LNCaP clone FGC (cell line): ENCODE results near the gene SHCBP1.

ENCODE experiments used
- DNase-seq: peaks from one replicate; pipeline ENCODE4 v3.0.0-alpha.2; 2011; ENCODE audit warnings: low read depth
- H3K4me3 ChIP-seq: 2 replicates; pipeline ENCODE4 v1.5.1; 2011; ENCODE audit warnings: mild to moderate bottlenecking, low read depth, low read length, control low read depth
- TF ChIP-seq, protein P1 (sequence below): IDR thresholded peaks from 2 replicates; pipeline ENCODE4 v1.5.1; 2012; ENCODE audit warnings: mild to moderate bottlenecking; ENCODE audit not compliant: control insufficient read depth, insufficient read depth; ENCODE audit errors: extremely low read depth

The SHCBP1 gene

DNA sequence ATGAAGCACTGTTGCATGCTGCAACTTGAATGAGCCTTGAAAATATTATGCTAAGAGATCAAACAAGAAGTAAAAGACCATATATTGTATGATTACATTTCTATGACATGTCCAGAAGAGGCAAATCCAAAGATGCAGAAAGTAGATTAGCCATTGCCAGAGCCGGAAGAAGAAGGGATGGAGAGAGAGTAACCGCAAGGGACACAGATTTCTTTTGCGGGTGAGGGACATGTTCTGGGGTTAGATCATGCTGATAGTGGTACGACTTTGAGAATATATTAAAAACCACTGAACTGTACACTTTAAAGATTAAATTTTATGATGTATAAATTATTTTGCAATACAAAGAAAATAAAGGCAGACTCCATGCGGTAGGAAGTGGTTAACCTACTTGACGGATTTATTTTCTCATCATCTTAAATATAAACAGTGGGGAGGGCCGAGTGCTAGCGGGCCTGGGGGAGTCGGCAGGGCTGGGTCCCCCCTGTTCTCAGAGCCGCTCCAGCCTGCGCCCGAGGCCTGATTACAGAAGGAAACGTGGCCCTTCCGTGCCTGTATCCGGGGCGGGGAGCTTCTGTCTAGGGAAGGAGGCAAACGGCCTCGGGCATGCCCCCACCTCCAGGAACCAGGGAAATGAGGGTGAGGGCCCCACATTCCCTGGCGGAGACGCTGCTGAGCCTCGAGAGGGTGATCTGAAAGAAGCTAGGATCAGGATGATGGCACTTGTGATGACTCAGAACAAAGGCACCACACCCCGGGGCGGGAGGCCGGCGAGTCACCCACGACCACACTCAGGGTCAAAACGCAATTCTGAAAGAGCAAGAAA is 48.0 kb downstream of the SHCBP1 start:
- H3K4me3 ChIP-seq, result no peak overlapping the region
- no peak for DNase-seq
- TF ChIP-seq, protein P1, sequence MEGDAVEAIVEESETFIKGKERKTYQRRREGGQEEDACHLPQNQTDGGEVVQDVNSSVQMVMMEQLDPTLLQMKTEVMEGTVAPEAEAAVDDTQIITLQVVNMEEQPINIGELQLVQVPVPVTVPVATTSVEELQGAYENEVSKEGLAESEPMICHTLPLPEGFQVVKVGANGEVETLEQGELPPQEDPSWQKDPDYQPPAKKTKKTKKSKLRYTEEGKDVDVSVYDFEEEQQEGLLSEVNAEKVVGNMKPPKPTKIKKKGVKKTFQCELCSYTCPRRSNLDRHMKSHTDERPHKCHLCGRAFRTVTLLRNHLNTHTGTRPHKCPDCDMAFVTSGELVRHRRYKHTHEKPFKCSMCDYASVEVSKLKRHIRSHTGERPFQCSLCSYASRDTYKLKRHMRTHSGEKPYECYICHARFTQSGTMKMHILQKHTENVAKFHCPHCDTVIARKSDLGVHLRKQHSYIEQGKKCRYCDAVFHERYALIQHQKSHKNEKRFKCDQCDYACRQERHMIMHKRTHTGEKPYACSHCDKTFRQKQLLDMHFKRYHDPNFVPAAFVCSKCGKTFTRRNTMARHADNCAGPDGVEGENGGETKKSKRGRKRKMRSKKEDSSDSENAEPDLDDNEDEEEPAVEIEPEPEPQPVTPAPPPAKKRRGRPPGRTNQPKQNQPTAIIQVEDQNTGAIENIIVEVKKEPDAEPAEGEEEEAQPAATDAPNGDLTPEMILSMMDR, result no peak

DNA sequence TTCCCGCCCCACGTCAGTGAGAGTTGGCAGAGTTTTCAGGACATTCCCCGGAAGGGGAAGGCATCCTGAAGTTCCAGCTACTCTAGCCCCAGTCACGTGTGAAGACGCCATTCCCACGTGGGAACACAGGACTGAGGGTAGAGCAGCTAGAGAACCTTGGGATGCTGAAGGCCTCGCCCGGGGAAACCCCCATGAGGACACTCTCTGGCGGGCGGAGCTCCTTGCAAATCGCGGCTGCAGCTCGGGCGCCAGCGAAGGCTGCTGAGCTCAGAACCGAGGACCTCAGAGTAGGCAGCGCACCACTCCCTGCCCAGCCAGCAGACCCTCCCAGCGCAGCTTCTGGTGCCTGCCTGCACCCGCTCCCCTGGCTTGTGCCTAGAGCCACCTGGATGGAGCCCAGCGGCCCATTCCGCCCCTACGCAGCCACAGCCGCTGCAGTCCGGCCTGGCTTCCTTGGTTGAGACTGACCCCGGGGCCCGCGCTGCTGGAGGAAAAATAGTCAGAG is 51.9 kb downstream of the SHCBP1 start:
- TF ChIP-seq, protein P1, result no peak
- DNase-seq, result no peak
- H3K4me3 ChIP-seq, result no peak overlapping the region

DNA sequence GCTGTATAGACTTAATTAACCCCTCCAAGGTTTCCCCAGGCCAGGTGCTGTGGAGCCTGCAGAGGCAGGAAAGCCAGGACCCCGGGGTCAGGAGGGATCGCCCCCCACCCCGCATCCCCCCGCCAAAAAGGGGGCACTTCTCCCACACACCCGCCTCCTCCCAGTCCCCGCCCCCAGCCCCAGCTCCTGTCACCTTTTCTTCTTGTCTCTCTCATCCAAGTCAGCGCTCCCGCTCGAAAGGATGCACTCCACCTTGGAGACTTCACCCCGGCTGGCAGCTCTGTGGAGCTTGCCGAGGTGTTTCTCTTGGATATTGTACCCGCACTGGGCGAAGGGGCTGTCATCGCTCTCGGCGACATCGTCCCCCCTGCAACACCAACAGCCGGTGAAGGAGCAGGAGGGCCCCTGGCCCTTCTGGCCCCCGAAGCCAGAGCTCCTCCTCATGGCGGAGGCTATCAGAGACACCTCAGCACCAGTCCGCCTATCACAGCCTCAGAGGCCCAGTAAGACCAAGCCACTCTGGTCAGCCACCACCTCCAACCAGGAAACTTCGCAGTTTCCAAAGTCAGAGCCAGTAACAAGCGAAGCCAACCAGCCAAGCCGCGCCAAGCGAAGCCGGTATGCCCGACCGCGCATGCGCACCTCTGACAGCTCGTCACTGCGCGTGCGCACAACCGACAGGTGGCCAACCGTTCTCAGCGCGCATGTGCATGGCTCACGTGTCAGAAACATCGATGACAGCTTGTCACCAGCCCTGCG is 52.5 kb downstream of the SHCBP1 start:
- H3K4me3 ChIP-seq, result no peak overlapping the region
- no peak for DNase-seq
- TF ChIP-seq, protein P1, result no peak

DNA sequence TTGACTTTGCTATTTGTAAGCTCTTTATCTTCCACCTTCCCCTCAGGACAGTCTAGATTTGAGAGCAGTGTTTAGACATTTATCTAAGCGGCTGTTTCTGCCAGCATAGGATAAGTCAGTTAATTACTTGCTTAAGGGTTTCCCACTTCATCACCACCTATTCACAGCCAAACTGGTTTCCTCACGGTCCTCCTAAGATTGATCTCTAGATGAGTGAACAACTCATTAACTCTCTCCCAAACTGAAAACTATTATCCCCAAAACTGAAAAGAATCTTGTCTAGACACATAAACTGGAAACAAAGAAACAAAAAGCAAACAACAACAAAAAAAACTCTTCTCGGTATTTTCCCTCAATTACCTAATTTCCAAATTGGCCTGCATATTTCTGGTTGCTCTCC is 58.2 kb downstream of the SHCBP1 start:
- DNase-seq, result no peak
- TF ChIP-seq, protein P1, result no peak
- H3K4me3 ChIP-seq, result no peak overlapping the region

DNA sequence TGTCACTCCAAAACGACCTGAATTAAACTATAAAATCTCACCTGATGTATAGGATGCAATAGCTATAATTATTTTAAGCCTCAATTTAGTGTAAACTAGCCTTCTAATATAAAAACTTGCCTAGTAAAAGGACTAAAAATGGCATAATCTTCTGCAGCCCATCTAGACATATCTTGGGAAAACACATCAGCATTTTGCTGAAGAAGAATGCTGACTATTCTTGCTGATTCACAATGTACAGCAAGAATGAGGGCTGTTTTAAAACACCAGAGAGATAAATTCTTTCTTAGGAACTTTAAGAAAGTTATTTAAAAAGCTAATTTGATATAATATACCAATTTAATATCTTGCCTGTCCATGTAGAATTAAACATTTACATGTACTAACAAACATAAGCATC is 63.2 kb downstream of the SHCBP1 start:
- TF ChIP-seq, protein P1, result no peak
- H3K4me3 ChIP-seq, result no peak overlapping the region
- DNase-seq, result no peak

DNA sequence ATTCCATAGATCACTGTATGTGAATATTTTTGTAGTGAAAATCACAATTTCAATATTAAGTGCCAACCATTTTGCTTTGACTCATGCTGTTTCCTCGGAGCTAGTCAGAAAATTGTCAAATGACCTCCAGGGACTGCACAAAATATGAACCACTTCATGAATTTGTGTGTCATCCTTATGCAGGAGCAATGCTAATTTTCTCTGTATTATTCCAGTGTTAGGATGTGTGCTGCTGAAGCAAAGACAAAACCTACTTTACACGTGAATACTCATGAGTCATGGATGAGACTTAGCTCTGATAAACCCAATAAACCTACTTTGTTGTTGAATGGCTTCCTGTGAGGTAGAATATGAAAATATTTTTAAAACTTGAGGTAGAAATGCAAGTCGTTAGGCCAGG is 65.2 kb downstream of the SHCBP1 start:
- TF ChIP-seq, protein P1, result no peak
- DNase-seq, result no peak
- no peak overlapping the region for H3K4me3 ChIP-seq
